Cortex of kidney (tissue), 1 donor: ENCODE data around the gene PDCD1.

Experiments used
- DNase-seq: peaks from one replicate; lab custom pipeline; 2025; lab: John Stamatoyannopoulos, UW

Gene PDCD1

GRCh38 chr2:241895712-241896641, 37.3 kb upstream of the PDCD1 start:
- no peak for DNase-seq

DNA sequence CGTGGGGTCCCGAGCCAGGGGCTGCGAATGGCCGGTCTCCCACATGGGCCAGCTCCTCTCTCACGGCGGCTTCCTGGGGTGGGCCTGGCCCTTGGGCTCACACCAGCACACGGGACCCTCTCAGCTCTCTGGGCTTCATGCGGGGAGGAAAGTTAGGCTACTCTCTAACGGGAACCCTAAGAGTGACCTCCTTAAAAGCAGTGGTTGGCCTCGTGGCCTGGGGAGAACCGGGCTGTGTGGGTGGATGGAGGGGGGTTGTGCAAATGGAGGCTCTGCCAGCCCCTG, 36.7 kb upstream of the PDCD1 start:
- no peak for DNase-seq

DNA sequence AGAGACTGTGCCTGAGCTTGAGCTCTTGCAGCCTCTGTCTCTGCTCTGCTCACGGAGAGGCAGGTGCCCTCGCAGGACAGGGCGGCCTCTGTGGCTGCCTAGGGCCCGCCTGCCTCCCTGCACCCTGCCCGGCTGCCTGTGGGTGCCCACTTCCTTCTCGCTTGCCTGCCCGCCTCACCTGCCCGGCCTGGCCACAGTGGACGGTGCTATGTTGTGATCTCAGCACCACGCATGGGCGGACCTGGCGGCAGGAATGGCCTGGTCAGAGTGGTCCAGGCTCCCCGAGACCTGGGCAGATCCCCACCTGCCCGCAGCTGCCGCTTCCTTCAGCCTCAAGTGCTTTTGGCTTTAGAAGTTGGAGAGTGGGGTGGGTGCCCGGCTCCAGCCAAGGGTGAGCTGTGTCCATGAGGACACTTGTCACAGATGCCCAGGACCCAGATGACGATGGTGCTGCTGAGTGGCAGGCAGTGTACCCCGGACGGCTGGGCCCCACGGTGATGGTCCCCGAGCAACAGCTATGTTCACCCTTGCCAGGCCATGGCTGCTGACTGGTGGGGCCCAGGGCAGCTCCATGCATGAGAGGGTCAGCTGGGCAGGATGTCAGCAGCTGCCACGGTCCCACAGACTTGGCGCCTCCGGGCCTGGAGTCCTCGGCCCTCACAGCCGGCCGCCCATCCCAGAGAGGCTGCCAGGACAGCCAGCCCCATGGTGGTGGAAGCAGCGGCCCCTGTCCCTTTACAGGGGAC, 36.2 kb upstream of the PDCD1 start:
- DNase-seq: no peak

- DNase-seq: no peak
Observed at GRCh38 chr2:241894056-241894641, 35.5 kb upstream of the PDCD1 start.

- no peak for DNase-seq
Observed at GRCh38 chr2:241893265-241893664, 34.6 kb upstream of the PDCD1 start.

- no peak for DNase-seq
Observed at GRCh38 chr2:241892299-241893137, 33.8 kb upstream of the PDCD1 start.

- no peak for DNase-seq
Observed at GRCh38 chr2:241891988-241892298, 33.2 kb upstream of the PDCD1 start.

DNA sequence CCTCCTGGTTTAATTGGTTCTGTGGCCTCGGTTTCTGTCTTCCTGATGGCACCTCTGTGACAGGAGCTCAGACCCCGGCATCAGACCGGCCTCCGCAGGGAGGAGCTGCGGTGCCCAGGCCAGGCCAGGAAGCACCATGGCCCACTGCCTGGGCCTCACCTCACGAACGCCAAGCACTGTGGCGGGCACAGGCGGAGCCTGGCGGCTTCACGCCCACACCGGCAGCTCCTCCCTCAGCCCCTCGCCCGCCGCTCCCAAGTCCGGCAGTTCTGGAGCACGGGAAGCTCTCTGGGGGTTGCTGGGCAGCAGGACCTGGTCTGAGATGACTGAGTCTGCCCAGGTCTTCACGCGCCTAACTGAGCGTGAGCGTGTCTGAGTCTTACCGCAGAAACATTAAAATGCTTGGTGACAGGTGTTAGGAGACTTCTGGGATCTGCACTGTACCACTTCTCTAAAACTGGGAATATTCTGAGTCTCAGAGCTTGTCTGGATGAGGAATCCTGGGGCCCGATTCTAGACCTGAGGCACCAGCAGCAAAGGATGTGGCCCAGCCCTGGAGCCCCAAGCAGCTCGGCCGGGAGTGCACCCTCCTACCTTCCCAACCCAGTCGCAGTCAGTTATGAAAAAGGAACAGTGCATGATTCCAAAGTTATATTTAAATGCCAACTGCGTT, 32.8 kb upstream of the PDCD1 start:
- no peak for DNase-seq

DNA sequence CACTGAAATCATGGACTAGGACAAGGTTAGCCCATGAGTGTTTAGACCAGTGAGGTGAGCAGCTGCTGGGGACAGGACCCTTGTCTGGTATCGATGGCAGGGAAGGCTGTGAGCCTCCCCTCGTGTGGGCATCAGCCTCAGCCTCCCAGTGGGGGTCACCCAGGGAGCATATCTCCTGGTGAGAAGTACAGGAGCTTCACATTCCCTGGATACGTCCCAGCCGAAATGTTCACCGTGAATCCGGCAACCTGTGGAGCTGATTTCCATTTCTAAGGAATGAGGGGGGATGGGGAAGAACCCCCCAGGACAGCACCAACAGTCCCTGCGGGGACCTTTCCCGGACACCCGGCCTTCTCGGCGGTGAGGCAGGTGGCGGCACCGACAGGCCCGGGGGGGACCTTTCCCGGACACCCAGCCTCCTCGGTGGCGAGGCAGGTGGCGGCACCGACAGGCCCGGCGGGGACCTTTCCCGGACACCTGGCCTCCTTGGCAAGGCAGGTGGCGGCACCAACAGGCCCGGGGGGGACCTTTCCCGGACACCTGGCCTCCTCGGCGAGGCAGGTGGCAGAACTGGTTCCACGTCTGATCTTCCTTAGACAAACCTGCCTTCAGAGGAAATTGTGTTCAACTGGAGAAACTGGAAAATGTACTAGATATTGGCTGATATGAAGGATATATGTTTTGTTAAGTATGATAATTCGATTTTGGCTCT, 32.0 kb upstream of the PDCD1 start:
- DNase-seq: no peak

DNA sequence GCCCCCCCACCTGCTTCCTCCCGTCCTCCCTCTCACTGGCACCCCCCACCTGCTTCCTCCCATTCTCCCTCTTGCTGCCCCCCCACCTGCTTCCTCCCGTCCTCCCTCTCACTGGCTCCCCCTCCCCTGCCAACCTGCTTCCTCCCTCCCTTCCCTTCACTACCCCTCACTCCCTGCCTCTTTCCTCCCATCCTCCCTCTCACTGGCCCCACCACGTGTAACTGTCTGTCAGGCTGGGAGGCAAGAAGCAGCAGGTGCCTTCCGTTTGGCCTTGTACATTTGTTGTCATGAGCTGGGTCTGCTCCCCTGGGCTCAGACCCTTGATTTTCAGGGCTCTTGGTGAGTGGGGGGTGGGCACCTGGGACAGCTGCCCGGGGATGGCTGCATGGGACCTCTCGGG, 29.9 kb upstream of the PDCD1 start:
- no peak for DNase-seq

GRCh38 chr2:241887806-241888522, 29.3 kb upstream of the PDCD1 start:
- DNase-seq: no peak

DNA sequence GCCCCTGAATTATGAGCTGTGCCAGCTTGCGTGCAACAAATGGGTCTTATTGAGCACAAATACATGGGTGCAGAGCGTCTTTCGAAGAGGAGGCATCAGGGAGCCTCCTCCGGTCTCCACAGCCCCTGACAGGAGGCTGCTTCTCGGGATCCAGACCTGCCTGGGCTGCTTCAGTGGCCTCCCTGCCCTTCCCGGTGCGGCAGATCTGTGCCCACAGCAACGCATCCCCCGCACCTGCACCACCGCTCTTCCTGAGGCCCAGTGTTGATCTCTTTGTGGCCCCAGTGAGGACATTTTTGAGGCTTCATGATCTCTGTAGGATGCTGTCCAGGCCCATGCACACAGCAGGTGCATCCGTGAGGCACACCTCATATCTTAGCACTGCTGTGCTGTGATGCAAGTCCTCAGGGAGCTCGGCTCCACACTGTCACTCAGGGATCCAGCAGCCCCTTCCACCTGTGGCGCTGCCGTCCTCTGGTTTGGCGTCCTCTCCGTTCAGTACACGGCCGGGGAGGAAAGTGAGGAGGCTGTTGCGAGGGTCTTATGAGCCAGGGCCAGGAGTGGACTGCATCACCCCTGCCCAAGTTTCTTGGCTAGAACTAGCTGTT, 28.2 kb upstream of the PDCD1 start:
- DNase-seq: no peak

DNA sequence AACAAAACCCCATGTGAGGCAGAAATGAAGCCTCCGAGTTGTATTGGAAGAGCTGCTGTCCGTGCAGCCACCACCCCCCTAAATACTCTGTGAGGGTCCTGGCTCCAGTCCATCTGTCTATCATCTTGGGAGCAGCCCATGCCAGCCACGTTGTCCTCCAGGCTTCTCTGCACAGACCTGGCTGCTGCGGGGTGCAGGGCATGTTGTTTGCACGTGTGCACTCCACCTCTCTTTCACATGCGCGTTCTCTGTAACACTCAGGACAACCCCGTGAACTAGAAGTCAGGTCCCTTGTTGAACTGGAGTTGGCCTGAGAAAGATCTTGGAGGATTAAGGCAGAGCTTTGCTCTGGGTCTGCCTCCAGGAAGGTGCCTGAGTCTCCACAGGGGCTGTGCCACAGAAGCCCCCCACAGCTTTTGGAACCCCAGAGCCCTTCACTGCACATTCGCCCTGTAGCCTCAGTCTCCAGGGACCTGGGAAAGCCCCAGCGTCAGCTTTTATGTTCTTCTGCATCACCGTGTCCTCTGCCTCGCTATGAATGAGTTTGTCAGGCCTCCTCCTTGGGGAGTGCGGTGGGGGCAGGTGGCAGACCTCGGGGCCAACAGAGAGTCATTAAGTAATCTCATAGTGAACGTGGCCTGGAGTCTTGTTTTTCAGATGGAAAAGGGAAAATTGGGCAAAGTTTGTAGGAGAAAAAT, 27.4 kb upstream of the PDCD1 start:
- DNase-seq: no peak

DNA sequence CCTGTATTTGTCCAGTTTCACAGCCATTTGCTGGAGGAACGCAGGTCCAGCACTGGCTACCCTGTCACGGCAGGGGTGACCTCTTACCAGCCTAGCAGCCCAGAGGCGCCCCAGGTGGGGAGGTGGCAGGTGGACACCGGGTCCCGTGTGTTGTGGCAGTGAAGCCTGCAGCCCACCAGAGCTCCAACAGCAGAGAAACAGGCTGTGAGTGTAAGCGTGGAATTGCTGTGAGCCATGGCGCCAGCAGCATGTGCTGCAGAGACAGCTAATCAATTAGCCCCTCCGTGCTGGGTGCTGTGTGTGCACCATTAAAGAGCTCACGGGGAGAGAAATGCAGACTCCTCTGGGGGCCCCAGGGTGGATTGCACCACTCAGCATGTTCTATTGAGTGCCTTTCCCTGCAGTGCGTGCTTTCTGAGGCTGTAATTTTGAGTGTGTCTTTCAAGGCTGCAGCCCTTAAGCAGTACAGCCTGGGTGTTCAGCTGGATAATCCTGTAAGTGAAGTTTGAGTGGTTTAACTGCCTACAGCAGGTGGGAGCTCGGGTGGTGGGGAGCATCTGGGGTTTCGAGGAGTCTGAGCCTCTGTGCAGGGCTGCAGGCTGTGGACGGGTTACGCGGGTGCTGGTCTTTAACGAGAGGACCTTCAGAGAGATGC, 26.7 kb upstream of the PDCD1 start:
- no peak for DNase-seq

DNA sequence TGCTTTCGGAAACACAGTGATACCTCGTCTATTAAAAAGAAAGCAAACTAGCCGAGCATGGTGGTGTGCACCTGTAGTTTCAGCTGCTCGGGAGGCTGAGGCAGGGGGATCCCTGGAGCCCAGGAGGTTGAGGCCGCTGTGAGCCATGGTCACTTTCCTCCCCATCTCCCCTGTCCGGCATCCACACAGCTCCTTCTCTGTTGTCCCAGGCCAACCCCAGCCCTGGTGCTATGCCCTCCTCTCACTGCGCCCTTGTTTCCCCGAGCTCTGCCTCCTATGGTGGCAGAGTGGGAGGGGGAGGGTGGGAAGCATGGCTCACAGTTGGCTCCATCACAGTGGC, 26.2 kb upstream of the PDCD1 start:
- DNase-seq: no peak

DNA sequence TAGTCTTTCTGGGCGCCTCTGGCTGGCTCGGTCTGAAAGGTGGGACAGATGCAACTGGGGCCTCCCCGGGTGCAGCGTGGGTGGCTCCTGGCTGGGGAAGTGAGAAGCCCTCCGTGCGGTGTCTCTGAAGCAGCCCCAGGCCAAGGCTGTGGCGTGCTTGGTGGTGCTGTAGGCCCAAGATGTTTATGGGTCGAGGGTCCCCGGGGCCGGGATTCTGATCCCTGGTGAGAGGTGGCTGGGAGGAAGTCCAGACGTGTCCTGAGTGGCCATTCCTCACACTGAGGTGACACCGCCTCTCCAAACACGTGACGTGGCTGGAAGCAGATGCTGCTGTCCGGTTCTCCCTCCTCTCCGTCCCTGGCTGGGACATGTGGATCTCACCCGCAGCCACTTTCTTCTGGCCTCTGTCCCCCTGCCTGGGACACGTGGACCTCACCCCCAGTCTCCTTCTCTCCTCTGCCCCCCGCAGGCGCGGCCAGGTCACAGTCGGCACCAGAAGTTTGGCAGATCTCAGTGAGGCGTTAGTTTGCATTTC, 23.5 kb upstream of the PDCD1 start:
- no peak for DNase-seq

DNA sequence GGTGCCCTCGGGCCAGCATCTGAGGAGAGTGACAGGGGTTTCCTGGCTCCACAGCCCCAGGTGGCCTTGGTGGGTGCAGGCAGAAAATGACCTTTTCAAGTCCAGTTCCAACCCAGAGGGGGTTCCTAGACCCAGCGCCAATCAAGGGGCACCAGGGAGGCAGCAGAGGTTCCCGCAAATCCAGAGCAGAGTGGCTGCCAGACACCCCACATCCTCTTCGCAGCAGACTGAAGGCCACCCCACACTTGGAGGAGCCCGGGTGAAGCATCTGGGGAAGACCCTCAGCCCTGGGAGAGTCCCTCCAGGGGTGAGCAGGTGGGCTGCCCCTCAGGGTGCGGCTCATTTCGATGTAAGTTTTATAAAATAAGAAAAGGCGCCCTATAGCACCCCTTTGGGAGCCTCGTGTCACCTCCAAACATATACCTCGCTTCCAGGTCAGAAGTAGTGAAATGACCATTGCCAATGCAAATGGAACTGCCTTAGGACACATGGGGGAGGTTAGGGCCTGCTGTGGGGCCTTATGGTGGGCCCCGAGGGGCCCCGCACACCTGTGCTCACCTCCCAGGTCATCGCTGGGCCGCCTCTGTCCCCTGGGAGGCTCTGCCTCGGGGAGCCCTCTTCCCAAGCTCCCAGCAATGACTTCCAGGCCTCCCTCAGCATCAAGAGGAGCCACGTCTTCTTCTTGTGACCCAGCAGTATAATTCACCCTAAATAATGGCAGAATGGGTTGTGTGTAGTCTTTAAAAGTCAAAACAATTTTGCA, 21.8 kb upstream of the PDCD1 start:
- DNase-seq: no peak

DNA sequence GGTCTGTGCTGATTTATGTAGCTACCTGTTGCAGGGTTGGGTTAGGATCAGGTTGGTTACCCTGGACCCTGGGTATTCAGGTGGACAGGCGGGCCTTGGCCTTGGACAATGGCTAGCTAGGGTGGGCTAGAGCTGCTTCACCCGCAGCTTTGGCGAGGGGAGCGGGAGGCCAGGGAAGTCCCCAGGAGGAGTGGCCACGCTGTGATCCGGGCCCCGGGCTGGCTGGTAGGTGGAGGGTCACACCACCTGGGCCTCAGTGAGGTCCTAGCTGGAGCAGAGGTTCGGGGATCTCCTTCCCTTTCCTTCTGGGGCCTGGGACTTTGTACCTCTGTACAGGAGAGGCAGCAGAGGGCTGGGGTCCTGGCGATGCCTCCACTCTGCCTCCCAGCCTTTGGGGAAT, 20.6 kb upstream of the PDCD1 start:
- no peak for DNase-seq
